ENCODE results near the gene AVPI1.
"Not testable (repeated sequence)": the region's sequence is repeated elsewhere in the genome, so short reads cannot be mapped to it uniquely, and the experiment has no call there.

DNA sequence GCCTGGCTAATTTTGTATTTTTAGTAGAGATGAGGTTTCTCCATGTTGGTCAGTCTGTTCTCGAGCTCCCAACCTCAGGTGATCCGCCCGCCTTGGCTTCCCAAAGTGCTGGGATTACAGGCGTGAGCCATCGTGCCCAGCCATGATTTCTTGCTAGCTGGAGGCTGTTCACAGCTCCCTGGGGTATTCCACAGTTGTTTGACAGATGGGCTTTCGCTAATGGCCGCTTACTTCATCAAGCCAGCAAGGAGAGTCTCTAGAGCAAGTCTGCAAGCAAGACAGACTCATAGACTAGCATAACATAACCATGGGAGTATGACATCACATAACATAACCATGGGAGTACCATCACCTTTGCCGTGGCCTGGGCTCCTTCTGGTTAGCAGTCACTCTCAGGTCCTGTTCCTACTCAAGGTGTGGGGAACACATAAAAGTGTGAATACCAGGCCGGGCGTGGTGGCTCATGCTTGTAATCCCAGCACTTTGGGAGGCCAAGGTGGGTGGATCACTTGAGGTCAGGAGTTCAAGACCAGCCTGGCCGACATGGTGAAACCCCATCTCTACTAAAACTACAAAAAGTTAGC is 11.1 kb upstream of the AVPI1 start:
- not testable (repeated sequence) for TF ChIP-seq ZNF473 (tag by site-specific recombination; IDR thresholded peaks at IDR 0.05); ZNF777 (tag by site-specific recombination; IDR thresholded peaks at IDR 0.05; ENCODE audit: borderline replicate concordance); ZNF423 (tag by site-specific recombination; IDR thresholded peaks at IDR 0.05); ZBTB17 (tag by site-specific recombination; IDR thresholded peaks at IDR 0.05); ZNF747 (tag by site-specific recombination; IDR thresholded peaks at IDR 0.05); ZNF121 (tag by site-specific recombination; IDR thresholded peaks at IDR 0.05); ZNF274 (IDR thresholded peaks at IDR 0.05; ENCODE audit: low read length); ZNF274 (tag by site-specific recombination; IDR thresholded peaks at IDR 0.05; ENCODE audit: borderline replicate concordance); ZNF549 (tag by site-specific recombination; IDR thresholded peaks at IDR 0.05)
- TF ChIP-seq, protein P1, sequence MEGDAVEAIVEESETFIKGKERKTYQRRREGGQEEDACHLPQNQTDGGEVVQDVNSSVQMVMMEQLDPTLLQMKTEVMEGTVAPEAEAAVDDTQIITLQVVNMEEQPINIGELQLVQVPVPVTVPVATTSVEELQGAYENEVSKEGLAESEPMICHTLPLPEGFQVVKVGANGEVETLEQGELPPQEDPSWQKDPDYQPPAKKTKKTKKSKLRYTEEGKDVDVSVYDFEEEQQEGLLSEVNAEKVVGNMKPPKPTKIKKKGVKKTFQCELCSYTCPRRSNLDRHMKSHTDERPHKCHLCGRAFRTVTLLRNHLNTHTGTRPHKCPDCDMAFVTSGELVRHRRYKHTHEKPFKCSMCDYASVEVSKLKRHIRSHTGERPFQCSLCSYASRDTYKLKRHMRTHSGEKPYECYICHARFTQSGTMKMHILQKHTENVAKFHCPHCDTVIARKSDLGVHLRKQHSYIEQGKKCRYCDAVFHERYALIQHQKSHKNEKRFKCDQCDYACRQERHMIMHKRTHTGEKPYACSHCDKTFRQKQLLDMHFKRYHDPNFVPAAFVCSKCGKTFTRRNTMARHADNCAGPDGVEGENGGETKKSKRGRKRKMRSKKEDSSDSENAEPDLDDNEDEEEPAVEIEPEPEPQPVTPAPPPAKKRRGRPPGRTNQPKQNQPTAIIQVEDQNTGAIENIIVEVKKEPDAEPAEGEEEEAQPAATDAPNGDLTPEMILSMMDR (tag by site-specific recombination; IDR thresholded peaks at IDR 0.05), result not testable (repeated sequence)
- TF ChIP-seq, protein P2, sequence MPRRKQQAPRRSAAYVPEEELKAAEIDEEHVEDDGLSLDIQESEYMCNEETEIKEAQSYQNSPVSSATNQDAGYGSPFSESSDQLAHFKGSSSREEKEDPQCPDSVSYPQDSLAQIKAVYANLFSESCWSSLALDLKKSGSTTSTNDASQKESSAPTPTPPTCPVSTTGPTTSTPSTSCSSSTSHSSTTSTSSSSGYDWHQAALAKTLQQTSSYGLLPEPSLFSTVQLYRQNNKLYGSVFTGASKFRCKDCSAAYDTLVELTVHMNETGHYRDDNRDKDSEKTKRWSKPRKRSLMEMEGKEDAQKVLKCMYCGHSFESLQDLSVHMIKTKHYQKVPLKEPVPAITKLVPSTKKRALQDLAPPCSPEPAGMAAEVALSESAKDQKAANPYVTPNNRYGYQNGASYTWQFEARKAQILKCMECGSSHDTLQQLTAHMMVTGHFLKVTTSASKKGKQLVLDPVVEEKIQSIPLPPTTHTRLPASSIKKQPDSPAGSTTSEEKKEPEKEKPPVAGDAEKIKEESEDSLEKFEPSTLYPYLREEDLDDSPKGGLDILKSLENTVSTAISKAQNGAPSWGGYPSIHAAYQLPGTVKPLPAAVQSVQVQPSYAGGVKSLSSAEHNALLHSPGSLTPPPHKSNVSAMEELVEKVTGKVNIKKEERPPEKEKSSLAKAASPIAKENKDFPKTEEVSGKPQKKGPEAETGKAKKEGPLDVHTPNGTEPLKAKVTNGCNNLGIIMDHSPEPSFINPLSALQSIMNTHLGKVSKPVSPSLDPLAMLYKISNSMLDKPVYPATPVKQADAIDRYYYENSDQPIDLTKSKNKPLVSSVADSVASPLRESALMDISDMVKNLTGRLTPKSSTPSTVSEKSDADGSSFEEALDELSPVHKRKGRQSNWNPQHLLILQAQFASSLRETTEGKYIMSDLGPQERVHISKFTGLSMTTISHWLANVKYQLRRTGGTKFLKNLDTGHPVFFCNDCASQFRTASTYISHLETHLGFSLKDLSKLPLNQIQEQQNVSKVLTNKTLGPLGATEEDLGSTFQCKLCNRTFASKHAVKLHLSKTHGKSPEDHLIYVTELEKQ (tag by site-specific recombination; IDR thresholded peaks at IDR 0.05; ENCODE audit: borderline replicate concordance), result not testable (repeated sequence)
- TF ChIP-seq, protein P3, sequence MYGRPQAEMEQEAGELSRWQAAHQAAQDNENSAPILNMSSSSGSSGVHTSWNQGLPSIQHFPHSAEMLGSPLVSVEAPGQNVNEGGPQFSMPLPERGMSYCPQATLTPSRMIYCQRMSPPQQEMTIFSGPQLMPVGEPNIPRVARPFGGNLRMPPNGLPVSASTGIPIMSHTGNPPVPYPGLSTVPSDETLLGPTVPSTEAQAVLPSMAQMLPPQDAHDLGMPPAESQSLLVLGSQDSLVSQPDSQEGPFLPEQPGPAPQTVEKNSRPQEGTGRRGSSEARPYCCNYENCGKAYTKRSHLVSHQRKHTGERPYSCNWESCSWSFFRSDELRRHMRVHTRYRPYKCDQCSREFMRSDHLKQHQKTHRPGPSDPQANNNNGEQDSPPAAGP (tag by site-specific recombination; IDR thresholded peaks at IDR 0.05), result not testable (repeated sequence)
- TF ChIP-seq, protein P4, sequence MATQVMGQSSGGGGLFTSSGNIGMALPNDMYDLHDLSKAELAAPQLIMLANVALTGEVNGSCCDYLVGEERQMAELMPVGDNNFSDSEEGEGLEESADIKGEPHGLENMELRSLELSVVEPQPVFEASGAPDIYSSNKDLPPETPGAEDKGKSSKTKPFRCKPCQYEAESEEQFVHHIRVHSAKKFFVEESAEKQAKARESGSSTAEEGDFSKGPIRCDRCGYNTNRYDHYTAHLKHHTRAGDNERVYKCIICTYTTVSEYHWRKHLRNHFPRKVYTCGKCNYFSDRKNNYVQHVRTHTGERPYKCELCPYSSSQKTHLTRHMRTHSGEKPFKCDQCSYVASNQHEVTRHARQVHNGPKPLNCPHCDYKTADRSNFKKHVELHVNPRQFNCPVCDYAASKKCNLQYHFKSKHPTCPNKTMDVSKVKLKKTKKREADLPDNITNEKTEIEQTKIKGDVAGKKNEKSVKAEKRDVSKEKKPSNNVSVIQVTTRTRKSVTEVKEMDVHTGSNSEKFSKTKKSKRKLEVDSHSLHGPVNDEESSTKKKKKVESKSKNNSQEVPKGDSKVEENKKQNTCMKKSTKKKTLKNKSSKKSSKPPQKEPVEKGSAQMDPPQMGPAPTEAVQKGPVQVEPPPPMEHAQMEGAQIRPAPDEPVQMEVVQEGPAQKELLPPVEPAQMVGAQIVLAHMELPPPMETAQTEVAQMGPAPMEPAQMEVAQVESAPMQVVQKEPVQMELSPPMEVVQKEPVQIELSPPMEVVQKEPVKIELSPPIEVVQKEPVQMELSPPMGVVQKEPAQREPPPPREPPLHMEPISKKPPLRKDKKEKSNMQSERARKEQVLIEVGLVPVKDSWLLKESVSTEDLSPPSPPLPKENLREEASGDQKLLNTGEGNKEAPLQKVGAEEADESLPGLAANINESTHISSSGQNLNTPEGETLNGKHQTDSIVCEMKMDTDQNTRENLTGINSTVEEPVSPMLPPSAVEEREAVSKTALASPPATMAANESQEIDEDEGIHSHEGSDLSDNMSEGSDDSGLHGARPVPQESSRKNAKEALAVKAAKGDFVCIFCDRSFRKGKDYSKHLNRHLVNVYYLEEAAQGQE (tag by site-specific recombination; IDR thresholded peaks at IDR 0.05), result not testable (repeated sequence)

Measured in HEK293 (cell line).